PFSK-1 (cell line): ENCODE data around the gene C2orf72.

ENCODE experiments used
- FOXP2 ChIP-seq: optimal IDR thresholded peaks from 2 replicates; pipeline ENCODE3; 2011; ENCODE audit warnings: borderline replicate concordance, control low read depth, inconsistent platforms; ENCODE audit not compliant: insufficient read depth; ENCODE audit errors: extremely low read length, extremely low read depth
- POLR2AphosphoS5 ChIP-seq: IDR thresholded peaks from 2 replicates; pipeline ENCODE4 v1.6.1; 2012; ENCODE audit warnings: low read depth, mild to moderate bottlenecking, control low read depth, low read length, moderate library complexity
- SIN3A ChIP-seq: IDR thresholded peaks from 2 replicates; pipeline ENCODE4 v1.6.1; 2012; ENCODE audit warnings: mild to moderate bottlenecking, low read length, moderate library complexity, borderline replicate concordance; ENCODE audit not compliant: insufficient read depth
- TAF1 ChIP-seq: IDR thresholded peaks from 2 replicates; pipeline ENCODE4 v1.6.1; 2012; ENCODE audit warnings: low read length, control low read depth, borderline replicate concordance; ENCODE audit not compliant: insufficient read depth
- TF ChIP-seq, protein P1 (sequence below), 2 experiments: IDR thresholded peaks; 2 replicates each; pipeline versions ENCODE4 v1.6.1 to v1.8.0; 2011 to 2012; ENCODE audit warnings: low read depth in 2 of 2, low read length in 2 of 2, control low read depth in 1 of 2, inconsistent platforms in 1 of 2, mild to moderate bottlenecking in 1 of 2, moderate library complexity in 1 of 2; ENCODE audit not compliant: insufficient read depth in 1 of 2

DNA sequence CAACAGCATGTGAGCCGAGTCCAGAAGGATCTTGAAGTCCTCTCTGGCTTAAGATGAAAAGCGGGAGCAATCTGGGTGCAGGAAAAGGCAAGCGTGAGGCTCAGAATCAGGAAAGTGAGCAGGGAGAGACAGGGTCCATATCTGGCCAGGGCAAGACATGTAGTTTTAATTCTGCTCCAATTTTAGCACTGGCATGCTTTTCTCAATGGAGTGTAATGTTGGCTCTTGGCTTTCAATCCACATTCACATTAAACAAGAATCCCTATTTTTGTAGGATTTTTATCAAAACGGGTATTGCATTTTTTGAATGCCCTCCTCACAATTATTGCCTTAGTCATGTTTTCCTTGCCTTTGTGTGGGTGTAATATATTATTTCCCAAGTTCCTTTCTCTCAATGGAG, 35.4 kb upstream of the C2orf72 start:
- TF ChIP-seq POLR2AphosphoS5 (no peak), TAF1 (no peak), FOXP2 (no peak), SIN3A (no peak)
- TF ChIP-seq, protein P1, sequence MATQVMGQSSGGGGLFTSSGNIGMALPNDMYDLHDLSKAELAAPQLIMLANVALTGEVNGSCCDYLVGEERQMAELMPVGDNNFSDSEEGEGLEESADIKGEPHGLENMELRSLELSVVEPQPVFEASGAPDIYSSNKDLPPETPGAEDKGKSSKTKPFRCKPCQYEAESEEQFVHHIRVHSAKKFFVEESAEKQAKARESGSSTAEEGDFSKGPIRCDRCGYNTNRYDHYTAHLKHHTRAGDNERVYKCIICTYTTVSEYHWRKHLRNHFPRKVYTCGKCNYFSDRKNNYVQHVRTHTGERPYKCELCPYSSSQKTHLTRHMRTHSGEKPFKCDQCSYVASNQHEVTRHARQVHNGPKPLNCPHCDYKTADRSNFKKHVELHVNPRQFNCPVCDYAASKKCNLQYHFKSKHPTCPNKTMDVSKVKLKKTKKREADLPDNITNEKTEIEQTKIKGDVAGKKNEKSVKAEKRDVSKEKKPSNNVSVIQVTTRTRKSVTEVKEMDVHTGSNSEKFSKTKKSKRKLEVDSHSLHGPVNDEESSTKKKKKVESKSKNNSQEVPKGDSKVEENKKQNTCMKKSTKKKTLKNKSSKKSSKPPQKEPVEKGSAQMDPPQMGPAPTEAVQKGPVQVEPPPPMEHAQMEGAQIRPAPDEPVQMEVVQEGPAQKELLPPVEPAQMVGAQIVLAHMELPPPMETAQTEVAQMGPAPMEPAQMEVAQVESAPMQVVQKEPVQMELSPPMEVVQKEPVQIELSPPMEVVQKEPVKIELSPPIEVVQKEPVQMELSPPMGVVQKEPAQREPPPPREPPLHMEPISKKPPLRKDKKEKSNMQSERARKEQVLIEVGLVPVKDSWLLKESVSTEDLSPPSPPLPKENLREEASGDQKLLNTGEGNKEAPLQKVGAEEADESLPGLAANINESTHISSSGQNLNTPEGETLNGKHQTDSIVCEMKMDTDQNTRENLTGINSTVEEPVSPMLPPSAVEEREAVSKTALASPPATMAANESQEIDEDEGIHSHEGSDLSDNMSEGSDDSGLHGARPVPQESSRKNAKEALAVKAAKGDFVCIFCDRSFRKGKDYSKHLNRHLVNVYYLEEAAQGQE (IDR thresholded peaks at IDR 0.05; ENCODE audit: insufficient read depth in 1 of 2, low read depth in 2 of 2, low read length in 2 of 2) = no peak
